GM12878 (cell line): ENCODE data around the gene SLC39A5. TPM values are rescaled to one million over a fixed set of nuclear protein-coding genes. Genes with fewer than 3 reads are reported as not detected.

Experiments
- ATAC-seq: fragments of 200-7000 bp; cut with Tn5 transposase; 3 replicates; pipeline ENCODE4 v1.9.1; 2020; ENCODE audit warnings: mild to moderate bottlenecking, moderate library complexity
- BruUV-seq: library from RNA; stranded (reverse); fragments of 400-500 nt; replicated peaks from 2 replicates; lab custom pipeline; 2021; lab: Mats Ljungman, UMichigan
- CTCF ChIA-PET: fragments of 300-600 bp; sonication (Branson Sonifier 250); formaldehyde crosslinking; extraction: SDS; loops from one replicate; lab custom pipeline; 2021; ENCODE audit warnings: inconsistent platforms; lab: Yijun Ruan, JAX
- POLR2A ChIA-PET: fragments of 350-600 bp; formaldehyde crosslinking; extraction: SDS; loops from one replicate; lab custom pipeline; 2021; ENCODE audit warnings: inconsistent platforms; lab: Charles Lee
- RAD21 ChIA-PET: fragments of 300-600 bp; sonication (Branson Sonifier 250); formaldehyde crosslinking; loops from one replicate; lab custom pipeline; 2023; ENCODE audit warnings: antibody characterized with exemption; ENCODE audit not compliant: unreplicated experiment; lab: Charles Lee
- SMC1A ChIA-PET: fragments of 300-600 bp; sonication (Branson Sonifier 250); formaldehyde crosslinking; loops from one replicate; lab custom pipeline; 2023; ENCODE audit not compliant: unreplicated experiment, uncharacterized antibody; lab: Charles Lee
- DNase-seq: peaks from one replicate; pipeline ENCODE4 v3.0.0-alpha.2; 2011; ENCODE audit warnings: low read depth, low spot score
- FAIRE-seq: peaks from 3 replicates; lab custom pipeline; 2011; peaks lifted over from hg19 to GRCh38; lab: Jason Lieb, UNC
- H2AFZ ChIP-seq: 2 replicates; pipeline ENCODE4 v1.6.0; 2011; ENCODE audit warnings: low read depth, low read length, control low read depth; ENCODE audit not compliant: control insufficient read depth
- H3K27ac ChIP-seq: 2 replicates; pipeline ENCODE4 v1.5.1; 2011; ENCODE audit warnings: control low read depth; ENCODE audit not compliant: control insufficient read depth, insufficient read depth
- H3K27me3 ChIP-seq, 2 experiments: replicated peaks in 1 of 2; 2 replicates each; pipeline versions ENCODE4 v1.6.0 to v1.6.1; 2011; ENCODE audit warnings: low read length in 1 of 2; ENCODE audit not compliant: control insufficient read depth in 2 of 2, insufficient read depth in 2 of 2
- H3K36me3 ChIP-seq, 2 experiments: 2 replicates each; pipeline ENCODE4 v1.5.1; 2011; ENCODE audit warnings: low read length in 1 of 2; ENCODE audit not compliant: control insufficient read depth in 2 of 2, insufficient read depth in 2 of 2
- H3K4me1 ChIP-seq: 2 replicates; pipeline ENCODE4 v1.6.1; 2011; ENCODE audit warnings: mild to moderate bottlenecking, low read length, moderate library complexity, mixed read lengths; ENCODE audit not compliant: control insufficient read depth, insufficient read depth
- H3K4me2 ChIP-seq: 2 replicates; pipeline ENCODE4 v1.6.0; 2011; ENCODE audit warnings: control low read depth; ENCODE audit not compliant: control insufficient read depth, insufficient read depth
- H3K4me3 ChIP-seq: fragments of 200-600 bp; sonication (generic); 2 replicates; pipeline ENCODE4 v1.5.1; 2016
- H3K79me2 ChIP-seq: 2 replicates; pipeline ENCODE4 v1.6.0; 2011; ENCODE audit warnings: low read length; ENCODE audit not compliant: control insufficient read depth, insufficient read depth
- H3K9ac ChIP-seq: 2 replicates; pipeline ENCODE4 v1.8.0; 2011; ENCODE audit warnings: low read length, control low read depth, mixed read lengths; ENCODE audit not compliant: control insufficient read depth, insufficient read depth
- H3K9me3 ChIP-seq: replicated peaks from 3 replicates; pipeline ENCODE4 v1.5.1; 2011; ENCODE audit warnings: mild to moderate bottlenecking, low read length; ENCODE audit not compliant: control insufficient read depth, insufficient read depth
- H4K20me1 ChIP-seq: 2 replicates; pipeline ENCODE4 v1.6.0; 2011; ENCODE audit not compliant: control insufficient read depth, insufficient read depth
- ATF2 ChIP-seq: IDR thresholded peaks from 2 replicates; pipeline ENCODE4 v1.6.1; 2012; ENCODE audit warnings: low read length, inconsistent platforms
- BACH1 ChIP-seq: fragments of 450-650 bp; IDR thresholded peaks from 2 replicates; pipeline ENCODE4 v1.6.1; 2017; ENCODE audit warnings: mild to moderate bottlenecking, borderline replicate concordance
- EZH2 ChIP-seq: IDR thresholded peaks from 2 replicates; pipeline ENCODE4 v1.6.1; 2012; ENCODE audit warnings: low read depth, mild to moderate bottlenecking, control low read depth, inconsistent platforms, low read length, borderline replicate concordance; ENCODE audit not compliant: control insufficient read depth
- GATAD2B ChIP-seq: fragments of 450-650 bp; conservative IDR thresholded peaks from 2 replicates; pipeline ENCODE4 v1.6.1; 2017; ENCODE audit warnings: low read depth, mild to moderate bottlenecking, moderate library complexity
- IKZF2 ChIP-seq, 2 experiments: fragments of 450-650 bp; IDR thresholded peaks; 2 replicates each; pipeline ENCODE4 v1.6.1; 2017; ENCODE audit warnings: mild to moderate bottlenecking in 2 of 2, moderate library complexity in 2 of 2
- KDM1A ChIP-seq: fragments of 200-600 bp; sonication (generic); IDR thresholded peaks from 2 replicates; pipeline ENCODE4 v1.6.1; 2016; ENCODE audit warnings: borderline replicate concordance
- MYC ChIP-seq: IDR thresholded peaks from 2 replicates; pipeline ENCODE4 v1.6.1; 2011; ENCODE audit warnings: mild to moderate bottlenecking, low read length, moderate library complexity, inconsistent platforms; ENCODE audit not compliant: insufficient read depth, insufficient replicate concordance, insufficient read length, severe bottlenecking
- NFYA ChIP-seq: IDR thresholded peaks from 2 replicates; pipeline ENCODE4 v1.6.1; 2011; ENCODE audit warnings: low read depth, mild to moderate bottlenecking, low read length, improper control_type of control experiment, borderline replicate concordance
- RAD21 ChIP-seq: IDR thresholded peaks from 2 replicates; pipeline ENCODE4 v1.6.1; 2011; ENCODE audit warnings: mild to moderate bottlenecking, low read depth, low read length, moderate library complexity; ENCODE audit not compliant: insufficient read depth
- SIN3A ChIP-seq: IDR thresholded peaks from 2 replicates; pipeline ENCODE4 v1.6.1; 2012; ENCODE audit warnings: low read depth, low read length, improper control_type of control experiment
- SP1 ChIP-seq: IDR thresholded peaks from one replicate; pipeline ENCODE4 v1.6.1; 2011; ENCODE audit warnings: low read depth, low read length
- SPI1 ChIP-seq: IDR thresholded peaks from 2 replicates; pipeline ENCODE4 v1.6.1; 2011; ENCODE audit warnings: low read depth, mild to moderate bottlenecking, low read length, moderate library complexity, borderline replicate concordance; ENCODE audit not compliant: insufficient read depth
- SUPT20H ChIP-seq: IDR thresholded peaks from 2 replicates; pipeline ENCODE4 v1.6.1; 2011; ENCODE audit warnings: low read depth, mild to moderate bottlenecking, low read length, moderate library complexity, borderline replicate concordance; ENCODE audit not compliant: control insufficient read depth
- SUZ12 ChIP-seq: fragments of 200-600 bp; sonication (generic); IDR thresholded peaks from one replicate; pipeline ENCODE4 v1.6.1; 2018; ENCODE audit warnings: antibody characterized with exemption, mild to moderate bottlenecking; ENCODE audit not compliant: unreplicated experiment
- TCF3 ChIP-seq: IDR thresholded peaks from 2 replicates; pipeline ENCODE4 v1.6.1; 2012; ENCODE audit warnings: low read depth, mild to moderate bottlenecking, low read length, borderline replicate concordance; ENCODE audit not compliant: insufficient read depth
- YBX1 ChIP-seq: fragments of 450-650 bp; IDR thresholded peaks from 2 replicates; pipeline ENCODE4 v1.6.1; 2016; ENCODE audit warnings: antibody characterized with exemption
- ZNF24 ChIP-seq: fragments of 450-650 bp; IDR thresholded peaks from 2 replicates; pipeline ENCODE4 v1.6.1; 2017; ENCODE audit warnings: antibody characterized with exemption, mild to moderate bottlenecking
- WGBS: methylation state at CpG from one replicate; pipeline ENCODE4 v1.1.6; 2016; ENCODE audit warnings: low lambda C conversion rate; ENCODE audit not compliant: insufficient replicate concordance, insufficient coverage; ENCODE audit errors: missing lambda C conversion rate; 5-methylcytosine and 5-hydroxymethylcytosine counted together
- in situ Hi-C: fragments of 300-500 bp; cut with MboI; formaldehyde crosslinking; loops from 9 replicates; pipeline ENCODE4 v1.14.3; 2018; ENCODE audit warnings: mixed read lengths
- intact Hi-C: fragments of 100-400 bp; cut with micrococcal nuclease; formaldehyde crosslinking; loops from one replicate; pipeline ENCODE4 v1.14.2; 2022; ENCODE audit not compliant: unreplicated experiment
- polyA plus RNA-seq, 11 experiments: library from polyadenylated mRNA; depleted of rRNA in 4 of 11; unstranded in 6 of 11; stranded (reverse) in 5 of 11; fragments of >200 nt; fragmentation: Nextera tagmentation in 4 of 11; fragmentation: Illumina TruSeq in 1 of 11; extraction: Ambion mirVana in 4 of 11; extraction: Trizol in 1 of 11; gene quantifications; 1 replicate in 1 of 11; 2 replicates in 10 of 11; pipeline versions ENCODE4 v1.2.1 to v1.2.3, GENCODE V29; 2011 to 2016; ENCODE audit warnings: inconsistent platforms in 2 of 11, missing spikeins in 2 of 11, low read depth in 1 of 11
- total RNA-seq, 4 experiments: library from RNA; depleted of rRNA in 3 of 4; stranded (reverse); fragments of >200 nt in 3 of 4; fragmentation: Illumina TruSeq in 1 of 4; extraction: Trizol in 1 of 4; gene quantifications; 2 replicates each; pipeline versions ENCODE4 v1.2.1 to v1.2.3, GENCODE V29; 2013 to 2021

The SLC39A5 gene
- total and polyA plus RNA-seq, 10 of the 15 experiments (the other 5 are each of a cell fraction or from before 2014, with no cell fraction given): 0.15 to 0.56 (median 0.15) TPM; not detected in 7

- no peak overlapping the region for H3K27ac ChIP-seq
- WGBS: 65% methylated on average over 6 of the region's 6 CpGs
- RAD21 ChIA-PET: no interaction called here
- no peaks in the 10 kb centered on the region for H3K9me3 ChIP-seq
- ATAC-seq: no peak
- H3K4me2 ChIP-seq: no peak overlapping the region
- POLR2A ChIA-PET: no interaction called here
- peaks cover 6 to 29% of the 10 kb centered on the region in 2 experiments for H3K36me3 ChIP-seq
- intact Hi-C loops: no loop called here
- H3K27me3 ChIP-seq: no peaks in the 10 kb centered on the region
- in situ Hi-C loops: no loop called here
- SMC1A ChIA-PET: no interaction called here
- H2AFZ ChIP-seq: no peak overlapping the region
- TF ChIP-seq SIN3A (no peak), YBX1 (no peak), SUPT20H (no peak), SPI1 (no peak), EZH2 (no peak), KDM1A (no peak), NFYA (no peak), SUZ12 (no peak), SP1 (no peak), RAD21 (no peak), IKZF2 (IDR thresholded peaks at IDR 0.05) (no peak), ATF2 (no peak), MYC (no peak), TCF3 (no peak), BACH1 (no peak), GATAD2B (no peak), ZNF24 (no peak)
- FAIRE-seq: no peak
- DNase-seq: no peak
- H3K79me2 ChIP-seq: no peaks in the 10 kb centered on the region; the same call in 1 of the 2 replicates
- H3K9ac ChIP-seq: no peak overlapping the region
- CTCF ChIA-PET: interaction anchor here (0.6 kb wide), 1 partner anchor 175 kb away, joined by 3 read pairs; no protein-coding TSS in a partner anchor
- H3K4me3 ChIP-seq: no peak overlapping the region
- no peaks in the 10 kb centered on the region for H4K20me1 ChIP-seq
- no TSS peak for BruUV-seq
- H3K4me1 ChIP-seq: no peaks in the 10 kb centered on the region
Measured at GRCh38 chr12:56282030-56282429, 52.2 kb downstream of the SLC39A5 start.
